ENCODE results near the gene ZNF557. TPM values are rescaled to one million over a fixed set of nuclear protein-coding genes. Genes with fewer than 3 reads are reported as not detected.

ZNF557 gene
- total and polyA plus RNA-seq, 10 of the 15 experiments (the other 5 are each of a cell fraction or from before 2014, with no cell fraction given), result 3.9 to 12.1 (median 9.0) TPM

DNA sequence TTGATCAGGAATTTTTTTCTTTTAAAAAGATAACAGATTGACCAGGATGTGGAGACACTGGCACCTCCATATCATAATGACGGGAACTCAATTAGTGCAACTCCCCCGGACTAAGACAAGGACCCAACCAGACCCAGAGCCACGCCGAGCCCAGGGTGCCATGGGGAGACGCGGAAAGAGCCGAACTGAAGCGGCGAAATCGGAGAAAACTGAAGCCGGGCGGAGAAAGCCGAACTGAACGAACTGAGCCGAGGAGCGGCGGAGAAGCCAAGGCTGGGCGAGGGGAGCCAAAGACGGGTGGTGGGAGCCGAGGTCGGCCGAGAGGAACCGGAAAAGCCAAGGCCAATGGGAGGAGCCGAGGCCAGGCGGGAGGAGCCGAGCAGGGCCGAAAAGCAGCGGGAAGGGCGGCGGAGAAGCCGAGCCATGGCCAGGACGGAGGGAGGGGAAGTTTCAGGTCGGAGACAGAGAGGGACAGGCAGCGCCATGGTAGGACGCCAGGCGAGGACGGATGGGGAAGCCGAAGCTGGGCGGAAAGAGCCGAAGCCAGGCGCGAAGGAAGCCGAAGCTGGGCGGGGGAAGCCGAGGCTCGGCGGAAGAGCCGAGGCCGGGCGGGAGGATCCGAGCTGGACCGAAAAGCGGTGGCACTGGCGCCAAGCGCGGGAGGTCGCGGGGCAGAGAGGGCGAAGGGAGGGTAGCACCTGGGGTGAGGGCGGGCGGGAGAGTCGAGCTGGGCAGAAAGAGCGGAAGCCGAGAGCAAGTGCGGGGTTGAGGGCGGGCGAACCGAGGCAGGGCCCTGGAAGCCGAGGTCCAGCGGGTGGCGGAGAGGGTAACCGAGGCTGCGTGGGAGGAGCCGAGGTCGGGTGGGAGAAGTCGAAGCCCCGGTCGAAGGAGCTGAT is 29.4 kb downstream of the ZNF557 start (continued):
- TF ChIP-seq ZNF687 (IDR thresholded peaks at IDR 0.05) (no peak), FOS (IDR thresholded peaks at IDR 0.05; ENCODE audit: borderline replicate concordance, extremely low read depth, insufficient read length) (no peak), JUNB (IDR thresholded peaks at IDR 0.05) (no peak), SPI1 (IDR thresholded peaks at IDR 0.05; ENCODE audit: borderline replicate concordance, insufficient read depth, low read depth, low read length) (no peak), CREB1 (IDR thresholded peaks at IDR 0.05; ENCODE audit: low read depth) (no peak), SMC3 (IDR thresholded peaks at IDR 0.05; ENCODE audit: borderline replicate concordance, low read length) (no peak), PKNOX1 (IDR thresholded peaks at IDR 0.05) (peak; percentile 79), RAD51 (IDR thresholded peaks at IDR 0.05) (no peak), MTA3 (IDR thresholded peaks at IDR 0.05; ENCODE audit: borderline replicate concordance, low read length) (no peak), EGR1 (IDR thresholded peaks at IDR 0.05; ENCODE audit: borderline replicate concordance in 1 of 2, low read depth in 2 of 2, low read length in 2 of 2) (peak in 1 of 2 experiments; percentile 83; a peak in 2 of 3 replicates), ELK1 (IDR thresholded peaks at IDR 0.05; ENCODE audit: low read depth, low read length) (no peak), KLF5 (IDR thresholded peaks at IDR 0.05; ENCODE audit: partially characterized antibody) (no peak), POU2F2 (IDR thresholded peaks at IDR 0.05; ENCODE audit: borderline replicate concordance, low read depth, low read length) (peak; percentile 17; the same call in 1 of the 3 replicates), NKRF (conservative IDR thresholded peaks at IDR 0.05) (no peak), CHD2 (IDR thresholded peaks at IDR 0.05; ENCODE audit: borderline replicate concordance, low read depth, low read length) (no peak), CTCF (IDR thresholded peaks at IDR 0.05 in 2 of 3, conservative IDR thresholded peaks at IDR 0.05 in 1 of 3; ENCODE audit: control insufficient read depth in 2 of 3, extremely low read depth in 1 of 3, insufficient read depth in 1 of 3, low read depth in 3 of 3, low read length in 3 of 3) (no peak), ESRRA (IDR thresholded peaks at IDR 0.05; ENCODE audit: low read length) (no peak)
- TF ChIP-seq, protein P1, sequence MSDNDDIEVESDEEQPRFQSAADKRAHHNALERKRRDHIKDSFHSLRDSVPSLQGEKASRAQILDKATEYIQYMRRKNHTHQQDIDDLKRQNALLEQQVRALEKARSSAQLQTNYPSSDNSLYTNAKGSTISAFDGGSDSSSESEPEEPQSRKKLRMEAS (IDR thresholded peaks at IDR 0.05; ENCODE audit: low read depth, low read length), result no peak
